HG03460 (cell line): ENCODE results near the gene ERCC1.
"Not testable (repeated sequence)": the region's sequence is repeated elsewhere in the genome, so short reads cannot be mapped to it uniquely, and the experiment has no call there.

Experiments used
- ATAC-seq: cut with Tn5 transposase; IDR thresholded peaks from one replicate; pipeline ENCODE4 v1.9.1; 2021; ENCODE audit not compliant: unreplicated experiment

ERCC1 gene

DNA sequence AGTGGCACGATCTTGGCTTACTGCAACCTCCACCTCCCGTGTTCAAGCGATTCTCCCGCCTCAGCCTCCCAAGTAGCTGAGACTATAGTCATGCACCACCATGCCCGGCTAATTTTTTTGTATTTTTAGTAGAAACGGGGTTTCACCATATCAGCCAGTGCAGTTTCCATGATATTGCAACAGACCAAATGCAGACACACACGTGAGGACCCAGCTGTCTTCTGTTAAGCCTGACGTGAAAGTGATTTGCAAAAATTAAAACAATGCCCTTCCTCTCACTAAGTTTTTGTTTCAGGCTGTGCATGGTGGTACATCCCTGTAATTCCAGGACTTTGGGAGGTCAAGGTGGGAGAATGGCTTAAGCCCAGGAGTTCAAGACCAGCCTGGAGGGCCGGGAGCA, 7.3 kb upstream of the ERCC1 start:
- ATAC-seq: not testable (repeated sequence)

DNA sequence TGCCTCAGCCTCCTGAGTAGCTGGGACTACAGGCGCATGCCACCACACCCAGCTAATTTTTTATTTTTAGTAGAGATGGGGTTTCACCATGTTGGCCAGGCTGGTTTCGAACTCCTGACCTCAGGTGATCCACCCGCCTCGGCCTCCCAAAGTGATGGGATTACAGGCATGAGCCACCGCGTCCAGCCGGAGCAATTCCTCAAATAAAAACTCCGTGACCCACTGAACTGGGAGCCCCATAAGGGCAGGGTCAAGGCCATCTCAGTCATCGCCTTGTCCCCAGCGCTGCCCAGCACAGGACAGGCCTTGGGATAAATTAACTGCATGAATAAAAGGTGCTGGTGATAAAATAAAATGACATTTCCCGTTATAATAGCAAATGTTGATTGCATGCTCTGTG, 6.2 kb upstream of the ERCC1 start:
- not testable (repeated sequence) for ATAC-seq

DNA sequence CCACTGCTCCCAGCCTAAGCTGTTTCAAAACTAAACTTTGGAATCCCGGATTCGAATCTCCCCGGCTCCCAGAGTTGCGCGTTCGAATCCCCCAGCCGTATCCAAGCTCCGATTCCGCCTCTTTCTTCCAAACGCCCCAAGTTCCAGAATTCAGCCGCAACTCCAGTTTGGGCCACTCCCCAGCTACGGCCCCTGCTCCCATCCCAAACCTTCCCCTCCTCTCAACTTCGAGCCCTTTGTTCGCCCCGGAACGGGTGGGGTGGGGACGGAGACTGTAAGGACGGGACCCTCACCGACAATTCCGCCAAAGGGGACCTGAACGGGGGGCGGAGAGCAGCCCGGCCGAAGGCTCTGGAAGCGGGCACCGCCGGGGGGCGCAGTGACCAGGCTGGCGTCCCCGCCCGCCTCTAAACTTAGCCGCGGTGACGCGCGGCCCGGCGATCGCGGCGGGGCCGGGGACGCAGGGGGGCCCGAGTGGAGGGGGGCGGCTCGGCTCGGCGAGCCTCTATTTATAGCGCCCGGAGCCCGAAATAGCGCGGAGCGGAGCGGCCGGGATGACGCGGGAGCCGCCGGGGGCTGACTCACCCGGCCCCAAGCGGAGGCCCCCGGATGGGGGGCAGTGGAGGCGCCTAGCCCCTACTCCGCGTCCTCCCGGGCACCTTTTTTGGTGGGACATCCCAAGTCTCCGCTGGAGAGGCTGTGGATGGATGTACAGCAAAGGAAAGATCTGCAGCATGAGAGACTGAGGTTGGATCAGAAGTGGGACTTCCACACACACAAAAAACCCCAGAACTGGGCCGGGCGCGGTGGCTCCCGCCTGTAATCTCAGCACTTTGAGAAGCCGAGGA, 4.9 kb upstream of the ERCC1 start:
- ATAC-seq: no peak

GRCh38 chr19:45424191-45425058, 708 bp upstream of the ERCC1 start:
- no peak for ATAC-seq

- no peak for ATAC-seq
Measured at GRCh38 chr19:45423033-45423588, 606 bp downstream of the ERCC1 start.

DNA sequence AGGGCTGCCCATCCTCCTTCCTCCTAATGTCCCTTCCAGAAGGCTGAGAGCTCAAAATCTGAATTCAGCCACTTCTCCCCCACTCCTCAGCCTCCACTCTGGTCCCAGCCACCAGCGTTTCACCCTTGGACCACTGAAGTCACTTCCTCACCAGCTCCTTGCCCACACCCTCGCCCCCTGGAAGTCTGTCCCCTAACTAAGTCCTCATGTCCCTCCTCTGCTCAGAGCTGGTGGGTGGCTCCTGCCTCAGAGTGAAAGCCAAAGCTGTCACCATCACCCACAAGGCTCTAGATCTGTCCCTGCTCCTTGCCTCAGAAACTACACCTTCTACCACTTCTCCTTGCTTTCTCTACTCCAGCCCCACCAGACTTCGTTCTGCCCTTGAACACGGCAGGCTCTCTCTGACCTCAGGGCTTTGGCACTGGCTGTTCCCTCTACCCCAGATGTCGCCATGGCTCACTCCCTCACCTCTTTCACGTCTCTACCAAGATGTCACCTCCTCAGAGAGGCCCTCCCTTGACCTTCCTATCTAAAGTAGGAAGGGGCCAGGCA, 1.7 kb downstream of the ERCC1 start:
- ATAC-seq: no peak

- no peak for ATAC-seq
Measured at GRCh38 chr19:45420871-45421270, 2.8 kb downstream of the ERCC1 start.

GRCh38 chr19:45420356-45420755, 3.4 kb downstream of the ERCC1 start:
- no peak for ATAC-seq

- no peak for ATAC-seq
Measured at GRCh38 chr19:45419895-45420294, 3.8 kb downstream of the ERCC1 start.

GRCh38 chr19:45419396-45419795, 4.3 kb downstream of the ERCC1 start:
- ATAC-seq: peak; percentile 56

DNA sequence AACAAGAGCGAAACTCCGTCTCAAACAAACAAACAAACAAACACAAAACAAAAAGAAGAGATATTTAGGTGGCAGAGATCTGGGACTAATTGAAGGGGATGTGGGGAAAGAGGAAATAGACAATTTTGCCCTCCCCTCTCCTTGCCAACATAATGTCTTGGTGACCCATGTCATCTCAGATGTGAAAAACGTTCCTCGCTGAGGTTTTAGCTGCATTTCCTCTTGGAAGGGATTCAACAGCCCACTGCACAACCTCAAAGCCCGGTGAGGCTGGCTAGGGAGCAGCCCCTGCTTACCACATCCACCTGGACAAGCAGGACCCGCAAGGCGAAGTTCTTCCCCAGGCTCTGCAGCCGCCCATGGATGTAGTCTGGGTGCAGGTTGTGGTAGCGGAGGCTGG, 4.9 kb downstream of the ERCC1 start:
- no peak for ATAC-seq

GRCh38 chr19:45417151-45417550, 6.6 kb downstream of the ERCC1 start:
- no peak for ATAC-seq

DNA sequence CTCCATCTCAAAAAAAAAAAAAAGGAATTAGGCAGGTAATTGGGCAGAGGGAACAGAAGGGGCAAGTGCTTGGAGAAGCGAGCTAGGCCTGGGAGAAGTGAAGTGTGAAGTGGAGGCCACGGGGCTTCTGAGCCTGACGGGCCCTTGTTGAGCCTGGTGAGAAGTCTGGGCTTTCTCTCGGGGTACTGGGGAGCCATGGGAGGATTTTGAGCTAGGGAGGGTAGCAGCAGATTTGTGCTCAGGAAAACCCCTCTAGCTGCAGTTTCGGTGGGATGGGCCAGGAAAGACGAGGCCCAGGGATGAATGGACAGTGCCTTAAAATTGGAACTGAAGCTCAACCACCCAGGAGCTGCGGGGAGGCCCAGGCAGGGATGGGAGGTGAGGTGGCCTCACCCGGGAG, 9.2 kb downstream of the ERCC1 start:
- no peak for ATAC-seq

- ATAC-seq: no peak
Measured at GRCh38 chr19:45413497-45413896, 10.2 kb downstream of the ERCC1 start.

GRCh38 chr19:45410330-45410729, 13.4 kb downstream of the ERCC1 start:
- ATAC-seq: not testable (repeated sequence)

DNA sequence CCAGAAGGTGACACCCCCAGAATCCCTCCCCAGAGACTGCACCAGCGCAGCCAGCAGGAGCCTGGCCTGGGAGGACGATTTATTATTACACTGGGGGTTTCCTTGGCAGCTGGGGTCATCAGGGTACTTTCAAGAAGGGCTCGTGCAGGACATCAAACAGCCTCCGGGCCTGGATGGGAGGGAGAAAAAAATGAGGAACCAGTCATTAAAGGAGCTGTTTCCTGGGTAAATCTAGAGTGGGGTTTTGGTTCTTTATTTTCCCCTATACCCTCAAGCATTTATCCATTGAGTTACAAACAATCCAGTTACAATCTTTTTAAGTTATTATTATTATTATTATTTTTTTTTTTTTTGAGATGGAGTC, 14.2 kb downstream of the ERCC1 start:
- ATAC-seq: no peak

DNA sequence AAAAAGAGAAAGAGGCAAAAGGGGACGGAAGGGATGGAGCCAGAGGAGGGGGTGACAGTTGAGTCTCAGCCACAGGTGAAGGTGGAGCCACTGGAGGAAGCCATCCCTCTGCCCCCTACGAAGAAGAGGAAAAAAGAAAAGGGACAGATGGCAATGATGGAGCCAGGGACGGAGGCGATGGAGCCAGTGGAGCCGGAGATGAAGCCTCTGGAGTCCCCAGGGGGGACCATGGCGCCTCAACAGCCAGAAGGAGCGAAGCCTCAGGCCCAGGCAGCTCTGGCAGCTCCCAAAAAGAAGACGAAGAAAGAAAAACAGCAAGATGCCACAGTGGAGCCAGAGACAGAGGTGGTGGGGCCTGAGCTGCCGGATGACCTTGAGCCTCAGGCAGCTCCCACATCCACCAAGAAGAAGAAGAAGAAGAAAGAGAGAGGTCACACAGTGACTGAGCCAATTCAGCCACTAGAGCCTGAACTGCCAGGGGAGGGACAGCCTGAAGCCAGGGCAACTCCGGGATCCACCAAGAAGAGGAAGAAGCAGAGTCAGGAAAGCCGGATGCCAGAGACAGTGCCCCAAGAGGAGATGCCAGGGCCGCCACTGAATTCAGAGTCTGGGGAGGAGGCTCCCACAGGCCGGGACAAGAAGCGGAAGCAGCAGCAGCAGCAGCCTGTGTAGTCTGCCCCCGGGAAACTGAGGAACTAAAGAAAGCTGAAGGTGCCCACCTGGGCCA, 14.7 kb downstream of the ERCC1 start:
- ATAC-seq: no peak

- ATAC-seq: no peak
Measured at GRCh38 chr19:45408121-45408520, 15.6 kb downstream of the ERCC1 start.

DNA sequence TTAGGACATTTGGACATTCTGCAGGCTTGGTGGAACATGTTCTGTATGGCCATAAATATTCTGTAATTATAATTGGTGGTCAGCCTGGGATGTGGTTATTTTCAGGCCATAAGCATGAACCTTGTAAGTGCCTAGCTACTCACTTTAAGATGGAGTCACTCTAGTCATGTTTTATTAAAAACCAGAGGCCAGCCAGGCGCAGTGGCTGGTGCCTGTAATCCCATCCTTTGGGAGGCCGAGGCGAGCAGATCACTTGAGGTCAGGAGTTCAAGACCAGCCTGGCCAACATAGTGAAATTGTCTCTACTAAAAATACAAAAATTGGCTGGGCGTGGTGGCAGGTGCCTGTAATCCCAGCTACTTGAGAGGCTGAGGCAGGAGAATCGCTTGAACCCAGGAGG, 16.1 kb downstream of the ERCC1 start:
- ATAC-seq: not testable (repeated sequence)

GRCh38 chr19:45407091-45407375, 16.7 kb downstream of the ERCC1 start:
- ATAC-seq: no peak
